GM12878 (cell line): ENCODE measurements around the gene NR1I3. TPM values are rescaled to one million over a fixed set of nuclear protein-coding genes. Genes with fewer than 3 reads are reported as not detected.

Experiments
- BMI1 ChIP-seq: fragments of 450-650 bp; IDR thresholded peaks from 2 replicates; pipeline ENCODE4 v1.6.1; 2016; ENCODE audit warnings: mild to moderate bottlenecking, moderate library complexity, borderline replicate concordance
- FOXM1 ChIP-seq: IDR thresholded peaks from 2 replicates; pipeline ENCODE4 v1.6.1; 2012; ENCODE audit warnings: low read depth, mild to moderate bottlenecking, inconsistent platforms, low read length, moderate library complexity
- GABPA ChIP-seq: IDR thresholded peaks from 2 replicates; pipeline ENCODE4 v1.6.1; 2014; ENCODE audit warnings: antibody characterized with exemption, low read depth, mild to moderate bottlenecking, inconsistent platforms
- RAD51 ChIP-seq: fragments of 450-650 bp; IDR thresholded peaks from 2 replicates; pipeline ENCODE4 v1.6.1; 2016; ENCODE audit warnings: moderate library complexity, mild to moderate bottlenecking, inconsistent platforms
- RB1 ChIP-seq: fragments of 450-650 bp; formaldehyde crosslinking; IDR thresholded peaks from 2 replicates; pipeline ENCODE4 v1.6.1; 2017; ENCODE audit warnings: mild to moderate bottlenecking, borderline replicate concordance
- USF2 ChIP-seq: IDR thresholded peaks from 2 replicates; pipeline ENCODE4 v1.6.1; 2011; ENCODE audit warnings: low read depth, low read length, improper control_type of control experiment, borderline replicate concordance
- ZBTB40 ChIP-seq: fragments of 450-650 bp; IDR thresholded peaks from 2 replicates; pipeline ENCODE4 v1.6.1; 2016; ENCODE audit warnings: mild to moderate bottlenecking, moderate library complexity, borderline replicate concordance
- polyA plus RNA-seq, 11 experiments: library from polyadenylated mRNA; depleted of rRNA in 4 of 11; unstranded in 6 of 11; stranded (reverse) in 5 of 11; fragments of >200 nt; fragmentation: Nextera tagmentation in 4 of 11; fragmentation: Illumina TruSeq in 1 of 11; extraction: Ambion mirVana in 4 of 11; extraction: Trizol in 1 of 11; gene quantifications; 1 replicate in 1 of 11; 2 replicates in 10 of 11; pipeline versions ENCODE4 v1.2.1 to v1.2.3, GENCODE V29; 2011 to 2016; ENCODE audit warnings: inconsistent platforms in 2 of 11, missing spikeins in 2 of 11, low read depth in 1 of 11
- total RNA-seq, 4 experiments: library from RNA; depleted of rRNA in 3 of 4; stranded (reverse); fragments of >200 nt in 3 of 4; fragmentation: Illumina TruSeq in 1 of 4; extraction: Trizol in 1 of 4; gene quantifications; 2 replicates each; pipeline versions ENCODE4 v1.2.1 to v1.2.3, GENCODE V29; 2013 to 2021

NR1I3 gene
- total and polyA plus RNA-seq, 10 of the 15 experiments (the other 5 are each of a cell fraction or from before 2014, with no cell fraction given): 0.13 to 0.52 (median 0.24) TPM; not detected in 7

GRCh38 chr1:161209790-161210409, 28.1 kb downstream of the NR1I3 start (continued):
- no peak for TF ChIP-seq ZBTB40
- no peak for TF ChIP-seq USF2
- TF ChIP-seq RAD51: no peak
- TF ChIP-seq RB1: no peak
- no peak for TF ChIP-seq FOXM1
- TF ChIP-seq GABPA: peak; percentile 55; the same call in 1 of the 2 replicates
- TF ChIP-seq BMI1: no peak
